ENCODE data around the gene ERC1.

Gene ERC1

DNA sequence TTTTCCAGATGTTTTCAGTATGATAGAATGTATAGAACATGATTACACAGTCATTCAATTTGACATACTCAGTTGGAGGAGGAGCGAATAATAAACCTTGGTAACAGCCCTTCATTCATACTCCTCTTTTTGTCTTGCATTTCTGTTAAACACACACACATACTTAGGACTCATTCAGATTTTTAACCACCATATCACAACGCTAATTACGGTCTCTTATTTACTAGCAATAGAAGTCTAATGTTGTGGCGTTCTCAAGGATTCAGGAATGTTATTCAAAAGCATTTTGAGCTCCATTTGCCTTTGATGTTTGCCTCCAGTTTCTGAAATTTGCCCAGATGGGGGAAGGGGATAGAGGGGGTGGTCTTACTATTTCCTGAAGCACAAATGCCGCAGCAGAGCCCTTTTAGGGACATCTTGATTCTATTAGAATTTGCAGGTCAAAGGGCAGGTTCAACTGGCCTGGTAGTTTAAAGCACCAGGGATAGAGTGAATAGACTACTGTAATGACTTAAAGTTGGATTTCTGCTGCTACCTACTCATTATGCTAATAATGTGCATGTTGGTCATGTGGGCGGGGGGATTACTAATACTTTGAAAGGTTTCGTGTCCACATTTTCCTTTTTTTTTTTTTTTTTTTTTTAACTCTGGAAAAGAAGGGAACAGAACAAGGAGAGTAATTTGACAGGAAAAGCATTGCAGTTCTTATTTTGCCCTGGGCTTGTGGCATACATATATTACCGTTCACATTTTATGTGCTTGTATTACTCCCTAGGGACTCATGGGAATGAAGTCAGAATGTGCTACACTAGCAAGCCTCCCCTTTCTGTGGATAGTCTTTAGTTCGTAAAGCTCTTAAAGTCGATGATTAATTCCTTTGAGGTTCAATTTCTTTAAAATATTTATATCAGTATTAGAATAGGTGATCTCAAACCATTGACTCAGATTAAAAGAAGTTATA lies 376.6 kb downstream of the ERC1 start:
- FAIRE-seq: no peak

DNA sequence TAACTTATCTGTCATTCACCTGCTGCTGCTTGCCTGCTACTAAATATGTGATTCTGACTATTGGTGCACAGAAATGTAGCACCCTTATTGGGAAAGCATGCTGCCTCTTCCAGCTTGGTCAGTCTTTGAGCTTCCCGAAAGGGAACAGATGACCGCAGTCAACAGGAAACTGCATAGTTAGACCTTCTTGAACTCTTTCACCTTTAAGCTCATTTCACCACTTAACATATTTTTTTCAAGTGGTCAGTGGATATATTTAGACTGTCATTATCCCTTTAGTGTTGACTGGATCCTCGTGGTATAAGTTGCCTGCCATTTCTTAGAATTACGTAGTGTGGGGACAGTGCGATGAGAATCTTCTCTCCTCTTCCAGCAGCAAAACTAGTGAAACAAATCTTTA lies 378.4 kb downstream of the ERC1 start:
- no peak for FAIRE-seq

DNA sequence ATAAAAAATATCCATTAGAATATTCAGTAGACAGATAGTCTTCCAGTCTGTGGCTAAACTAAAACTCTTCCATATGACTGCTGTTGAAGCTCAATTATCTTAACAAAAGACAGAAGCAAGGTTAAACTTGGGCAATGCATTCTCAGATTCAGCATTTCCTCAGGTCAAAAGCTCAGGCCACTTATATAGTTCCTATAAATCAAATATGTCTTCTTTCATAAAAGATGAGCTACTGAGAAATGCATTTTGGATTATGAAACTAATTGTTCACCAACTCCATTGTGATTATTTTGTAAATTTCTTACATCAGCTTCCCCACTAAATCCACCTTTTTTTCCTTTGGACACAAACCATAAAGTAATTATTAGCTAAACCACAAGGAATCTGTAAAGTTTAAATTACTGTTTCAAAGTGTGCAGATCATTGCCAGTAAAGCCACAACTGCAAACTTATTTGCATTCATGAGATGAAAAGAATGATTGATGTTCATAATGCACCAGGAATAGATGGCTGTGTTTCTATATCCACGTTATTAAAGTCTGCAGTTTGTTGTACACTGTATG lies 379.0 kb downstream of the ERC1 start:
- FAIRE-seq: no peak

DNA sequence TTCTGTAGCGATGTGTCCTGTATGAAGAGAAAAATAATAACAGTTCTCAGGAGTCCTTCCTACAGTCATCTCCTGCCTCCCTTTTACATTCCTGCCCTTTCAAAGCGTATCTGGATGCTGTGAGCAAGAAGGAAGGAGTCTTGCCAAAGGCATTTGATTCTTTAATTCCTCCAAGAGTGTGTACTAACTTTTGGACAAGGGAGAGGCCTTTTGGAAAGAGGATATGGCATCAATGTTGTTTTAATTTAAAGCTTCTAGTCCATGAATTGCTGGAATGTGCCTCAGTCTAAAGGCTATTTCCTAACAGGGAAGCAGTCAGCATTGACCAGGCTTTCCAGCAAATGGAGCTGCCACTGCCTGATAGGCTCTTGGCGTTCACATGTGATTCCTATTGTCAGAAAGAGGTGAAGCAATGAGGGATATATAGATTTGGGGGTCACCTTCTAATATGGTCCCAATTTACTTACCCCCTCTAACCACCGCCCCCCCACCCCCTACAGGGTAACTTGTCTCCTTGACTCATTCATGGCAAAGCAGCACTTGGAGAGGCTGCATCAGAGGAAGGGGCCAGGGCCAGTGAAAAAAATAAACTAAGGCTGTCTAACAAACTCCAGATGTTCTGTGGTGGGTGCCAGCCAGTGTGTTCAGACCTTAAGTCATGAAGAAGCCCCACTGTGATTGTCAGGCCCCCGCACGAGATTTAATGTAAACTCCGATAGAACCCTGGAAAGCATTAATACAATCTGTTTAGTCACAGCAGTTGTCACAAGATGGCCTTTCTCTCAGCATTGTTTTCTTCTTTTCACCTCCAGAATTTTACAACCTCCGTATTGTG lies 383.1 kb downstream of the ERC1 start:
- no peak for FAIRE-seq

DNA sequence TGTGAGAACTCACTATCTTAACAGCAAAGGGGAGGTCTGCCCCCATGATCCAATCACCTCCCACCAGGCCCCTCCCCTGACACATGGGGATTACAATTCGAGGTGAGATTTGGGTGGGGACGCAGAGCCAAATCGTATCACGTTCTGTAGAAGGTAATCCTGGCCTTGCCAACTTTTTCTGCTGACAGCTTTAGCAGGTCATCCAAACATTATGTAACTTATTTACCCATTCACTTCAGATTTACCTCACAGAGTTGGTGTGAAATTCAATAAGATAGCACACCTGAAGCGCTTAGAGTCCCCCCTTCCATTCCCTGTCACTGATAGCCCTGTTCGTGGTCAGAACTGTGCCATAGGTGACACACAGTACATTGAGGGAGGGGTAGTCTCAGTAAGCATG lies 384.3 kb downstream of the ERC1 start:
- no peak for FAIRE-seq

DNA sequence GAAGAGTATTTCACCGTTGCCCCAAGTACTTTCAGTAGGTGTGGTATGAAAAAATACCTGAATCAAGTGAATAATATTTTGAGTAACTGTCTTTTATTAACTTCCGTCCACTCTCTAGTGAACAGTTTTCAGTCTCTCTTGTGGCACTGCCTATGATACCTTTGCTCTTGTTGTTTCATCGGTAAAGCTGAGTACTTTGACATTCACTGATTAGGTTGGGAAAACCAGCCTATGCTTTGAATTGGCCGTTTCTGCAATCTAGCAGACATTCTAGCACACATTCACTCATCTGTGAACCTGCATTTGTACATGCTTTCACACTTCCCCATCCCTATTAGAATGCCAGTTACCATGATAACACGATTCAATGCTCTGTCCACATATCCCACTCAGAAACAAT lies 386.1 kb downstream of the ERC1 start:
- FAIRE-seq: no peak

DNA sequence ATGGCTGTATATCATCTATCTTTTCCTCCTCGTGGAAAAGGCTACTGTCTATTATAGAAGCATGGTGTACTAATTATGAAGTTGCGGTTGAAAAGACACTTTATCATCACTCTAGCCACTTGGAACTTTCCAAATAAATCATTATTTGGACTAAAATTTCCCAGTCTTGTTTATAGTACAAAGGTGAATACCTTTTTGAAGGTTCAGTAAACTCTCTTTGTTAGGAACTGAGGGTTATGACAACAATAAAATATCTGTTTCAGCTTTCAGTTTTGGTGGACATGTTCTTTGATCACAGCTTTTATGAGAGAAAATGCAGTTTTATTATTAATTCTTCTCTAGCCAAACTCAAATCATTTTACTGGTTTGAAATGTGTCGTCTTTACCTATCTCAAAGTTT lies 386.7 kb downstream of the ERC1 start:
- FAIRE-seq: no peak

DNA sequence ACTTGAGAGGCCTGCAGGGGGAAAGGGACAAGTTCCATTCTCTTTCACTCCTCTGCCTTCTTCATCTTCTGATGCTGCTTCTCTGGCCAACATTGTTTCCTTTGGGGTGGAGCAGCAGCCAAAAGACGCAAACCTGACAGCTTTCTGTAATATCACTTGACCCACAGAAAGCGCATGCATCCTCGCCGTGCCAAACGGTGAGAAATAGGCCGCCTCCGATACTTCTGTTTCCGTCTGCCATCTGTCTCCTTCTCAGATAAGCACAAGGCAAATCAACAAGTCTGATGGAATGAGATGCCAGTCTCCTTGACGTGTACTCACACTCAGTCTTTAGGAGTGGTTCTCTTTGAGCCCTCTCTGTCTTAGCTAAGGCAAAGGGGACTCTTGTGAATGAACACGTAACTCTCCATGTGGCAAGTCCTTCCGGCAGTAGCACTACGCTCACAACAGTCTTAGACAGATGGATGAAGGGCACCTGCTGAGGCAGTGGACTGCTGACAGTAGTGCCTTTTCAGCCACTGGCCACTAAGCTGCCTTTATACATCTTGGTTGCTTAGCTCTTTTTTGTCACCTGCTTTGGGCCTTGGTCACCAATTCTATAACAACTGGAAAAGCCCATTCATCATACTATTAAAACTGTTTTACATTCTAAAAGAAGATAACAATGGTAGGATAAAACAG lies 389.3 kb downstream of the ERC1 start:
- FAIRE-seq: no peak

DNA sequence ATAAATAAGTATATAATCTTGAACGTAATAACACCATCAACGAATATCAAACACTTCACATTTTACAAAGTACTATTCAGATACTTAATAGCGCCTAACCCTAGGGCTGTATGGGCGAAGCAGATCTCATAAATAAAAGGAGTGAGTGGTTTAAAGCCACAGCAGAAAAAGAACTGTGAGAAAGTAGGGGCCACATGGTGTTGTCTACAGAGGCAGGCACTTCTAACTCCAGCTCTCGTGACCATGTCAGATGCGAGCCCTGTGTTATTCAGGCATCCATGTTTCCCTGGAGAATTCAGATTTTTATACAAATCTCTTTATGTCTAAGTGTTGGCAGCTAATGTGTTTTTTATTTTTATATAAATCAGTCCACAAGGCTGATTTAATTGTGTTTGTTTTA lies 391.1 kb downstream of the ERC1 start:
- FAIRE-seq: no peak

DNA sequence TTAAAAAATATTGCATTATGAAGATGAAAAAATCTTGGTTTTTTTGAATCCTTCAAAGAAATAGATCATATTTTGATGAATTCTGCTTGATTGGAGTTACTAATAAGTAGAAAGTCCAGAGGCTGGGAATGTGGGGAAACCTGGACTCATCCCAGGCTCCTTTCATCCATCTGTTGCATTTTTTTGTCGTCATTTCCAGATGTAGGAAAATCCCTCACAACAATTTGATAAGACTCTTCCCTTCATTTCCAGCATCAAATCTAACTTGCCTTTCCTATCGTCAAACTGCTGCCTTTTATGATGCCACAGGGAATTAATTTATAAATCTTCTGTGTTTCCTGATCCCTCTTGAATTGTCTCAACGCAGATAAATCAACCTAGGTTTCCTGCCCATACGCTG lies 391.8 kb downstream of the ERC1 start:
- FAIRE-seq: no peak

DNA sequence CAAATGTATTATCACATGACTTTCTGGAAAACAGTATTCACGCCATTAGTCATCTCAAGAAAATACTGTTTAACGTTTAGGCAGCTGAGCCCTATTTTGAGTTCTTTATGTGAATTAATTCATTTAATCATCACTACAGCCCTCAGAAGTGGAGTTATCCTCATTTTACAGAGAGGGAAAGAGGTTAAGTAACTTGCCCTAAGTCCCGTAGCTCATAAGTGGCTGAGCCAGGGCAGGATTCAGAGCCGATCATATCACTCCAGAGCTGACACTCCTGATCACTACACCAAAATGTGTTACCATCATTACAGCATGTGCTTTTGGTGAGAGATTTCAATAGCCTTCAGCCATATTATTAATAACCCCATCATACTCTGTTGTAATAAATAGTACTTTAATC lies 392.7 kb downstream of the ERC1 start:
- no peak for FAIRE-seq

DNA sequence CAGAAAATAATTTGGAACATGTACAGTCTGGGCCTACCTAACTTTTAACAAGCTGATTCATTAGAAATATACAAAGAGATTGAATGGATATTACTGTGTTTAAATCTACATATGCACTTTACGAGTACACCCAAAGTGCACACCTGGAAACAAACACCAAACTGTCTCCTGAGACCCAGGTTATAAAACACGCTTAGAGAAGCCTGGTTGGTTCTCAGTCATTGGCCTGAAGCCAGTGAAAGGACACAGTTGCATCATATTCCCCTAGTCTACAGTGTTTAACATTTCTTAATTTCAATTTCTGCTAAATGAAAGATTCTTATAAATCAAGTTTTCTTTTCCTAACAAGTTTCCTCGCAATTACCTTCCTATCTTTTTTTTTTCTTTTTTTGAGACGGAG lies 393.9 kb downstream of the ERC1 start:
- no peak for FAIRE-seq

DNA sequence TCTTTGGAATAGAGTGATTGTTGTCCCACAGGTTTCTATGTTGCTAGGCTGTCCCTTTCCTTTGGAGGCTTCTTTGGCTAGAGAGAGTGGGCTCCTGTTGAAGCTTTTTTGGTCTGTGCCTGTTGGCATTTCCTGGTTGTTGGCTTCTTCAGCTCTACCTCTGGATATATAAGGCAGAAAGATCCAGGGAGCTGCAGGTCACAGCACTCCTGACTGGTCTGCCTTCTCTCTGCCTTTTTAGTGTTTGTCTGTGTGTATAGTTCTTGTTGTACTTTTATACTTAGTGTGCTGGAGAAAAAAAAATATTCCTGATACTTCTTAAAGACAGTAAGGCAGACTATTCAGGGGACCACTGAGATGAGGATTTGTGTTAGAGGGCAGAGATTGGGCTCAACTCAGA lies 400.7 kb downstream of the ERC1 start:
- FAIRE-seq: no peak

DNA sequence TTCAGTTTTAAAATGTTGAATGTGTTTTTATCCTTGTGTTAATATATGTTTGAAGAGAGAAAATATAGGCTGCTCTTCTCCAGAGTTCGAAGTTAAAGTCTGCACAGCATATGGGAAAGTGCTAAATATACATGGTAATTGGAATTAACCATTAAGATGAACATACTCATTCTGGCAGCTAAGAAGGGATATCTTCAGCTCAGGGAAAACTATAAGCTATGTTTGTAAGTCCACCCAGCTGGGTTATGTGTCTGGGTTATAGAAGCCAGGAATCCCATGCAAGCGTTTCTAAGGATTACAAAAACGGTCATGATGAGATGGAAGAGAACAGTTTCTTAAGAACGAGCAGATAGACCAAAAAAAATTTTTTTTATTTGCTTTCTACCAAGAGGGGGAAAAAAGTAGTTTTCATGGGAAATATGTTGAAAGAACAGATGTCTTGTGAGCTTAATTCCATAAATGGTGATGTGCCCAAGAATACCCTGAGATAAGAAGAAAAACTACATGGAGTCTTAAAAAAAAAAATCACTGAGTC lies 404.5 kb downstream of the ERC1 start:
- no peak for FAIRE-seq

DNA sequence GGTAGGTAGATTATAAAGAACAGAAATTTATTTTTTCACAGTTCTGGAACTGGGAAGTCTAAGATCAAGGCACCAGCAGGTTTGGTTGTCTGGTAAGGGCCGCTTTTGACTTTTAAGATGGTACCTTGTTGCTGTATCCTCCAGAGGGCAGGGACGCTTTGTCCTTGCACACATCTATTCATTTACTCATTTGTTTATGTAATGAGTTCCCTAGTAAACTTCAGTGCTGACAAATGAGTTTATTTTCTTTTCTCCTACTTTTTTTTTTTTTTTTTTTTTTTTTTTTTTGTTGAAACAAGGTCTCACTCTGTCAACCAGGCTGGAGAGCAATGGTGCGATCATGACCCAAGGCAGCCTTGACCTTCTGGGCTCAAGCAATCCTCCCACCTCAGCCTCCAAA lies 407.6 kb downstream of the ERC1 start:
- FAIRE-seq: no peak

DNA sequence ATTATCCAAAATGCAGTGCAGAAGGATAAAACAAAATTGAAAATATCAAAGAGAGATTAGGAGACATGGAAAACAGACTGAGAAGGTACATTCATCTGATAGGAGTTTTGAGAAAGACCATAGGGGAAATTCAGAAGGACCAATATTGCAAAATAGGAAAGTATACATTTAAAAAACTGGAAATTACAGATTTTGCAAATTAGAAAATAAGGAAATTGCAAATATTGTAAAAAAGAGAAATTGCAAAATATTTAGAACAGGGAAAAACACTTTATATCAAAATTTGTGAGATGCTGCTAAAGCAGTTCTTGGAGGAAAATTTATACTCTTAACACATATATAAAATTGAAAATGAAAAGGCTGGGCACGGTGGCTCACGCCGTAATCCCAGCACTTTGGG lies 410.9 kb downstream of the ERC1 start:
- FAIRE-seq: no peak

DNA sequence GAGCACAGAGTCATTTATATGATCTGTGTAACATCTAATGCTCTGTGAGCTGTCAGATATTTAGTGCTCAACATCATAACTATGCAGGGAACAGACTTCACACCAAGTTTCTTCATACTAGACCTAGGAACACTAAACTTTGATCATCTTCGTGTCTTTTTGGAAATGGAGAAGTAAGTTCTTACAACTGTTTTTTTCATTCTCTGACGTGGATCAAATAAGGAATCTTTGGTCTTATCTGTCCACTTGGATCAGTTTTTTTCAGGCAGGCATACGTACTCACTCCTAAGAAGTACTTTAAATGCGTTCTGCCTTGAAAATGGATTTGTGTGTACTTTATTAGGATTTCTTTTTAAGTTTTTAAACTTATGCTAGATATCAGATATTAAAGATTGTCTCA lies 412.4 kb downstream of the ERC1 start:
- FAIRE-seq: no peak

DNA sequence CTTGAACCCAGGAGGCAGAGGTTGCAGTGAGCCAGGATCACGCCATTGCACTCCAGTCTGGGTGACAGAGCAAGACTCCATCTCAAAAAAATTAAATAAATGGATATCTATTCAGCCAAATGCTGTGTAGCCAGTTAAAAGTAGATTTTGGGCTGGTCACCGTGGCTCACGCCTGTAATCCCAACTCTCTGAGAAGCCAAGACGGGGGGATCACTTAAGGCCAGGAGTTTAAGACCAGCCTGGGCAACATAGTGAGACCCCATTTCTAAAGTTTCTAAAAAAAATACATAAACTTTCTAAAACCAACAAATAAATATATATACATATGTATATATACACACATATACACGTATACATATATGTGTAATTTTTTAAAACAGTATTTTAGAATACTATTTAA lies 414.6 kb downstream of the ERC1 start:
- FAIRE-seq: no peak

DNA sequence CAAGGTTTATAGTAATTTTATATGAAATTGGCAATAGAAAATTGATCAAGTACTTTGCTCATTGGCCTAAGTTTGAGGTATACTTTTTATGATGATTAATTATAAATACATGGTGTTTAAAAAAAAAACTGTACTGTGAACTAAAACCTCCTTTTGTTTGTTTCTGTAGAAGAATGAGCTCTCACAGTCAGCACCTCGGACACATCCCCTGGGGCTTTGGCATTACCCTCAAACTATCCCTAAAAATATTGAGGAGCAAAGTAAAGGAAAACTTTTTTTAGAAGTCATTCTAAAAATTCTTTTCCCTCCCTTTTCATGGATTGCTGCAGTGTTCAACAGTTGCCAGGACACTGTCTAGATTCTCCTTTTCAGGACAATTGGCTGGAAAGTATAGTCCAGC lies 419.8 kb downstream of the ERC1 start:
- no peak for FAIRE-seq

DNA sequence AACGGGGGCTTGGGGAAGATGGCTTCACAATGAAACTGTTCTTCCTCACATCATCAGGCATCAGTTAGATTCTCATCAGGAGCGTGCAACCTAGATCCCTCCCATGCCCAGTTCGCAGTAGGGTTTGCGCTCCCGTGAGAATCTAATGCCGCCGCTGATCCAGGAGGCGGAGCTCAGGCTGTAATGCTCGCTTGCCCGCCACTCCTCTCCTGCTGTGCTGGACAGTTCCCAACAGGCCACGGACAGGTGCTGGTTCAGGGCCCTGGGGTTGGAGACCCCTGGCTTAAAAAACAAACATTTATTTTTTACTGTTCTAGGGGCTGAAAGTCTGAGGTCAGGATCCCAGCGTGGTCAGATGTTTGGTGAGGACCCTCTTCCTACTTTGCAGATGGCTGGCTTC lies 422.9 kb downstream of the ERC1 start:
- FAIRE-seq: no peak

DNA sequence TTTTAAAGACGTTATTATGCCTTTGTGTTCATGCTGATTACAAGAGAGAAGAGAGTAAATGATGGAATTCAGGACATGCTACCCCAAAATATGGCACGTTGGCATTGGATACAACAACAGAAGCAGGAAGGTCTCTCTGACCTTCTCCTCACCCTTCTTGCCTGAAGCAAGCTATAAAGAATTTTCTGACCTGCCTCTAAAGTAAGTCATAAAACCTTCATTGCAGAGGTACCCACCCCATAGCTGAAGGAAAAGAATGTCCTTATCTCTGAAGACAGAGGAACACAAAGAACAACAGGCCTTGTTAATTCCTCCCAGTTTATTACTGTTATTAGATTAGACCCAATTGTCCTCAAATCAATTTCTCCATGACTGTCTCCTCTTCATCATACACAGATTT lies 427.1 kb downstream of the ERC1 start:
- no peak for FAIRE-seq

DNA sequence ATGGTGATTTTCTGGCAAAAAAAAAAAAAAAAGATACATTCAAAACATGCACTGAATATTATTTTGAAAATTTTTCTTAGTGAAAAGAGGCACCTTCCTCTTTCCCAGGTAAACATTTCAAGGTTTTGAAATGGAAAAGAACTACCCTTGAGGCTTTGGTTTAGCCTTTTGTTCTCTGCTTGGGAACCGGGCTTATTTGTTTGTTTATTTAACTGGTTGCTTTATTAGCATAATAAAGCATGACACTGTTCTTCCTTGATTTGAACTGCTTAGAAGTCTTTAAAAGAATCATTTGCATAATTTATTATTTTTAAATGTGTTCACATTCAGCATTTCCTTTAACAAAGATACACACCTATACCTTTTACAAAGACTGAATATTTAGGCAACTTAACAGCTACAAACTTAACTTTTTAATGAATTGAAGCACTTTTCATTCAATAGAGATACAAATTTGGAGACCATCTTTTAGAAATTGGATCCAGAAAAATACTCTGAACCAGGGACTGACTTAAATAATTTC lies 428.9 kb downstream of the ERC1 start:
- FAIRE-seq: no peak

Data from islet of Langerhans (tissue), 1 donor.